ENCODE measurements around the gene TNFRSF14.

The TNFRSF14 gene

DNA sequence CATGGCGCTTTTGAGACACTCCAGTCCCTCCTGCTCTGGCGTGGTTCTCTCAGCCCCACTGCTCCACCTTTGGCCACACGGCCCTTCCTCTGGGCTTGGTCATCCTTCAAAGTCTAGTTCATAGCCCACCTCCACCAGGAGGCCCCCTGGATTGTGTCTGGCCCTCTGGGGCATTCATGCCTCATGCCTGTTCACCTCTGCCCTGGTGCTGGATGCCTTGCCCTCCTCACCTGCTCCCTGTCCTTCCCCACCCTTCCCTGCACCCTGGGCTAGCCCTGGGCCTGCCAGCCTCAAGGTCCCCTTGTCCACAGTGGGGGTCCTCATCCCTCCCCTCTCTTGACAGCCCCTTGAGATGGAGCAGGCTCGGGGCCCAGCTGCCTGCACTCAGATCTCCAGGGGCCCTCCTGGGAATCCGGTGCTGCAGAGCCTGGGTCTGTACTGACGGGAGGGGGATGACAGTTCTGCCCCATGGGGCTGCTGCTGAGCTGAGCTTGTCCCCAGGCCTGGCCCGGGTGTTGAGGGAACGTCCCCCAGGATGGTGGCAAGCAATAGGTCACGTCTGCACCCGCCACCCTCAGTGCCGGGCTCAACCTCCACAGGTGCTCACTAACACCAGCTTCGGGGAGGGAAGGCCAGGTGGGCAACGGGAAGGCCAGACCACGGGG lies 48.8 kb downstream of the TNFRSF14 start:
- no peak for DNase-seq

DNA sequence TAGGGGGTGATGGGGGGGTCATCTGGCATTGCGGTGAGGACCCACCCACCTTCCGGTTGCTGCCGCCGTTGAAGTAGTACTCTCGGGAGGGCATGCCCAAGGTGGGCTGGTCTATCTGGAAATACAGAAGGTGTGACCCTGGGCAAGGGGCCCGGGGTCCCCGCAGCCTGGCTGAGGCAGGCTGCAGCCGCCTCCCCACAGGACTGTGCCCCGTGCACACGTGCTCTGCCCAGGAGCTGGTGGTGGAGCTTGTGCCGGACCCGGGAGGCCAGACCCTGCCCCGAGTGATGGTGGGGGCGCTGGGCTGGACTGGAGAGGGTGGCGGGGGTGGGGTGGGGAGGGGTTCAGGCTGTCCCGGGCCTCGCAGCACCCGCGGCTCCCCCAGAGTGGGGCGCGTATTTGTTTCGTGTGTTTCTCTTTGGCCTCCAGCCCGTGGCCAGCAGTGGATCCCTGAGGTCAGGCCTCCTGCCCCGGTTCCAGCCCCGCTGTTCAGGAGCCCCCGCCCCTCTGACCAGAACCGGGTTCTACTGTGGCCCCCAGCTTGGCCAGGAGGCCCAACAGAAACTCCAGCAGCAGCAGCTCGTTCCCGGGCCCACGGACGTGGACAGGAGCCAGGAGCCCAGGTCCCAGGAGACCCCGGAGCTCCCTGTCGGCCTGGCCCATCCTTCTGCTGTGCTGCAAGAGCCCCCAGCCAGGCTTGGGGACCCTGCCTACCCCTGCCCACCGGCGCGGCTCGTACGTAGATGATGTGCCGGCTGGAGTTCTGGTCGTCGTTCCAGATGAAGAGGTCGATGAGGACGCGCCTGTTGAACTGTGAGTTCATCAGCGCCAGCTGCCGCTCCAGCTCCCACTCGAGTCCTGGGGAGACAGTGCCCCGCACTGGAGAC lies 49.6 kb downstream of the TNFRSF14 start:
- DNase-seq = no peak

DNA sequence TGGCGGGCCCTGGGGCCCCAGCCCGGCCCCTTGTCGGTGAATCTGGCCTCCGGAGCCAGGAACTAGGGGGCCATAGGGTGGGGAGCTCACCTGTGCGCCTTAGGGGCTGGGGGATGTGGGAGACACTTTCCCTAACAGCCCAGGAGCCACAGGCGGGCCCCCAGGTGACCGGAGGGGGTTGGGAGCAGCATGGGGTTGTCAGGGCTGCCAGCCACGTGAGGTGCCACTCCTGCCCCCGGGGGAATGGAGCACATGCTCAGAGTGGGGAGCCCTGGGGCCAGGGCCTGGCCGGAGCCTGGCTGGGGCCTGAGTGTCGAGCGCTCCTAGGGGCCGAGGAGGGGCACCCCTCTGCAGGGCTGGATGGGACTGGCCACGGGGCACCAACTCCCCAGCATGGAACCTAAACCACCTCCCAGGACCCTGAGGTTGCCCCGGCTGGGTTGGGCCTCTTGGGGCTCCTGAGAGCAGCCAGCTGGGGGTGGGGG lies 50.3 kb downstream of the TNFRSF14 start:
- DNase-seq = no peak

DNA sequence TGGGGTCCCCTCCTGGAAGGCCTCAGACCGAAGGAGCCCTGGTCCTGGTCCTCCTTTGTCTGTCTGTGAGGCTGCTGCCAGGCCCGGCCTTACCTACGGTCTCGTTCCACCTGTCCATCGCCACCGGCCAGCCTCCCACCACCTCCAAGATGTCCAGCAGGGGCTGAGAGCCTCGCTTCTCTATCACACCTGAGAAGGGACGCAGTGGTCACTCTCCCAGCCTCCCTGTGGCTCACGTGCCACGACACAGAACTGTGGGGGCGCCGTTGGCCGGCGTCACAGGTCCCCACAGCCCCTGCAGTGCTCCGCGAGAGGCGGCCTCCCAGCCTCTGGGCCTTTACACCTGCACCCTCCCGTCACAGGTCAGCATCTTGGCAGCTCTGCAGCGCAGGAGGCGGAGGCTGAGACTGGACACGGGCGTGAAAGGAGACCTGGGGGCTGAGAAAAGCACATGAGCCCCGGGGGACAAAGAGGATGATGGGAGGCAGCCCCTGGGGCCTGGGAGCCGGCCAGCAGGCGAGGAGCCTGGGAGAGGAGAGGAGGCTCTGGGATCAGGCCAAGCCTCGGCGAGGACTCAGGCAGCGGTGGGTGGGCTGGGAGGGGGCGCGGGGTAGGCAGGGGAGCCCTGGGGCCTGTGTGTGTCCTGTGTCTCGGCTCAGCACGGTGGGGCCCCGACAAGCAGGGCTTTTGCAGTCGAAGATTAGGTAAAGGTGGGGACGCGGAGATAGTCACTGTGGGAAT lies 50.9 kb downstream of the TNFRSF14 start:
- no peak for DNase-seq

DNA sequence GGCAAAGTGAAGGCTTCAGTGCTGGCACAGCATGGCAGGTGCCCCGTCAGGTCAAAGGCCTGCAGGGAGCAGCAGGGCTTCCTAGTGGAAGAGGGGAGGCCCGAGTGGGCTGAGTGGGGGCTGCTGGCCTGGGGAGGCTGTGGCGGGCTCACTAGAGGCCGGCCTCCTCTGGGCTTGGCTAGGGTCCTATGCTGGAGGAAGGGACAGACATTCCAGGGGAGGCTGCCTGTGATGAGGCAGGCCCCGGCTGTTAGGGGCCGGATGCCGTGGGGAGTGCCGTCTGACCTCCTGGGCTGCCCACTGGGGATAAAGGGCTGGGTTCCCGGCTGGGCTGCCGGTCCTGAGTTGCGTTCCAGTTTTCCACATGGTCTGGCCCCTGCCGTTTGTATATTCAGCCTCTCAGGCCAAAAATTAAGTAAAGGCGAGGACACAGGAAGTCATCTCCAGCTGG lies 51.5 kb downstream of the TNFRSF14 start:
- DNase-seq = no peak

DNA sequence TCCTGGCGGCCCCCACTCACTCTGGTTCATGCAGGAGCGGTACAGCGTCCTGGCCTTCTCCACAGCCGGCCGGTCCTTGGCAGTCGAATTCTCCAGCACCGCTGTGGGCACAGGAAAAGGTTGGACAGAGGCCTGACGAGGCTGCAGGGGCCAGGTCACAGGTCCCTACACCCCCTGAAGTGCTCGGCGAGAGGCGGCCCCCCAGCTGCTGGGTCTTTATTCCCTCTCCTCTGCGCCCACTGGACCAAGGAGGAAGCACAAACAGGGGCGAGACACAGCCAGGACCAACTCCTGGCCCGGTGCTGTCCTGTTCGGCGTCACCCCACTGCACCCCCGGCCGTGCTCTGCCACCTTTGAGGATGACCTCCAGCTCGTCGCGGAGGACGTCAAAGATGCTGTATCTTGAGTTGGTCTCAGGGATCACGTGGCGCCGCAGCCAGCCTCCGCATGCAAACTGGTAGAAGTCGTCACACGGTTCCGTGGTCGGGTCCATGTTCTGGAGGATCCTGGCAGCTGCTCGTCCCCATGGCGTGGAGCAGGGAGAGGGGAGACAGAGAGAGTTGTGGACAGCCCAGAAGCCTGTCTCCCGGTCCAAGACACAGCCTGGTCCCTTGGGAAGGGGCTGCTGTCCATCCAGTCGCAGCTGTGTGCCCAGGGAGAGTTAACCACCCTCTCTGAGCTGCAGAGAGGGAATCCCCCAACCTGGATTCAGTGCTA lies 53.3 kb downstream of the TNFRSF14 start:
- DNase-seq = no peak

DNA sequence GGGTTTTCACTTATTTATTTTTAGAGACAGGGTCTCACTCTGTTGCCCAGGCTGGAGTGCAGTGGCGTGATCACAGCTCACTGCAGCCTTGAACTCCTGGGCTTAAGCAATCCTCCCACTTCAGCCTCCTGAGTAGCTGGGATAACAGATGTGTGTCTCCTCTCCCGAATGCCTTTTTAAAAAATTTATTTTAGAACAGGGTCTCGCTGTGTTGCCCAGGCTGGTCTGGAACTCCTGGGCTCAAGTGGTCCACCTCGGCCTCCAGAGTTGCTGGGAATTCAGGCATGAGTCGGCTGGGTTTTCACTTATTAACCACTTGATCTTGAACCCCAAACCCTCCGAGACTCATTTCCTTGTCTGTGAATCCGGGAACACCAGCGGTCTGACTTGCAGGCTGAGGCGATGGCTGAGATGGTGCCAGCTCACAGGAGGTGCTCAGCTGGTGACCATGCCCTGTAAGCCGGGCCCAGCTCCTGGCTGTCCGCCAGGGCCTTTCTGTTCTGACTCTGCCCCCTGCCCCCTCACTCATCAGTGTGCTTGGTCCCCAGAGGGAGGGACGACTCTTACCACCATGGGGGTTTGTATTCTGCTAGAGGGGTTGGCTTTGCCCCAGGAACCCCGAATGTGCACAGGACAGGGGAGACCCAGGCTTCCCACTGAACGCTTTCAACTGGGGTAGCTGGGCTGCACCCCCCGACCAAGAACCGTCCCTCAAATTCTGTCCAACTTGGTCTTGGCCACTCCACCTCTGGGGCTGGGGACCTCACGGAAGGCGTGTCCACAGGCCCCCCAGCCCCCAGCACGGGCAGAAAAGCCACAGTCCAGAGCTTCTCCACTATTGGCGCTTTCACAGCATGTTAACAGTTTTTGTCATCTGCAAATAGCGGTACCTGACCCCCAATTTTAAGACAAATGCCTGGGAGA lies 54.1 kb downstream of the TNFRSF14 start:
- no peak for DNase-seq

DNA sequence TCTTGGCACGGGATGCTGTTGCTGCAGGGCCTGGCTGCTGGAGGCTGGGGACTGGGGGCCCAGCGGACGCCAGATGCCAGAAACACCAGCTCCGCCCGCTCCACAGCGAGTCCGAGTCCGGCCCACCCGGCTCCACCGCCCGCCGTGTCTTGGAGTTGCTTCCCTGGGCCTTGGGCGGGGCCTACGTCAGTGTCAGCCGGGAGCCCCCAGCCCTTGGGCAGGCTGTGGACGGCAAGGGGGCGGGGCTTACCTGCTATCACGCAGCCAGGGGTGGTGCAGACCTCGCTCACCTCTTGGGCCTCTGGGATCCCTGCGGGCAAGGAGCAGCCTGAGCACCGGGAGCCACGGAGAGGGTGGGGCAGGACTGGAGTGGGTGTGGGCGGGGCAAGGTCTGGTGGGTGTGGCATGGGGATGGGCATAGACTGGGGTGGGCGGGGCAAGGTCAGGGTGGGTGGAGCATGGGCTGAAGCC lies 54.9 kb downstream of the TNFRSF14 start:
- no peak for DNase-seq

DNA sequence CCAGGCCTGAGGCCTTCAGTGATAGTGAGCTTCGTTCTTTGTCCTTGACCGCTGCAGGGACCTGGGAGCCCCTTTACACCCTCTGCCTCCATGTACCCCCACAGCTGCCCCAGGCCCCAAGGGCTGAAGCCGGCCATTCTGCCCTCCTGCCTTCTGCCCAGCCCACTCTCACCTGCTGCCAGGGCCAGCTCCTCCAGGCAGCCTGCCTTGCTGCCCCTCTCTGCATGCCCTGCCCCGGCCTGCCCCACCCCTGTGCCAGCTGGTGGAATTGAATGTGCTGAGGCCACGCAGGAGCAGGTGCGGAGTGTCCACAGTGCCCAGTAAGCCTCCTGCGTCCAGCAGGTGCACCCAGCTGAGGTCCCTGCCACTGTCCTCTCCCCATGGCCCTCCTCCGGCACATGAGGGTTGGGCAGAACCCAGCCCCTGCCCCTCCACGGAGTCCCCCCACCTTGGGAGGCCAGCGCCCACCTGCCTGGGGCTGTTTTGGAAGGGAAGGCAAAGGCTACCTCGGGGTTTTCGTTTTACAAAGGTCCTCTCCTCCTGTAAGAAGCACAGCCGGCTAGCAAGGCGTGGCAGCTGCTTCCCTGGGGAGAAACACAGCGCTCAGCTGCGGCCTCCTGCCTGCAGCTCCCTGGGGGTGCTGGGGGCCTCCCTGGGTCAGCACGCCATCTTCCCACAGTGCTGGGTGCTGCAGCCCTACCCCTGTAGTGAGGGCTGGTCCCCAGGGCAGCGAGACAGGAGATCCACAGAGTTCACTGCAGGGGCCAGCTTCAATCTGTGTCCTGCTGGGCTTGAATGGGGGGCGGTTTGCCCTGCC lies 55.7 kb downstream of the TNFRSF14 start:
- no peak for DNase-seq

DNA sequence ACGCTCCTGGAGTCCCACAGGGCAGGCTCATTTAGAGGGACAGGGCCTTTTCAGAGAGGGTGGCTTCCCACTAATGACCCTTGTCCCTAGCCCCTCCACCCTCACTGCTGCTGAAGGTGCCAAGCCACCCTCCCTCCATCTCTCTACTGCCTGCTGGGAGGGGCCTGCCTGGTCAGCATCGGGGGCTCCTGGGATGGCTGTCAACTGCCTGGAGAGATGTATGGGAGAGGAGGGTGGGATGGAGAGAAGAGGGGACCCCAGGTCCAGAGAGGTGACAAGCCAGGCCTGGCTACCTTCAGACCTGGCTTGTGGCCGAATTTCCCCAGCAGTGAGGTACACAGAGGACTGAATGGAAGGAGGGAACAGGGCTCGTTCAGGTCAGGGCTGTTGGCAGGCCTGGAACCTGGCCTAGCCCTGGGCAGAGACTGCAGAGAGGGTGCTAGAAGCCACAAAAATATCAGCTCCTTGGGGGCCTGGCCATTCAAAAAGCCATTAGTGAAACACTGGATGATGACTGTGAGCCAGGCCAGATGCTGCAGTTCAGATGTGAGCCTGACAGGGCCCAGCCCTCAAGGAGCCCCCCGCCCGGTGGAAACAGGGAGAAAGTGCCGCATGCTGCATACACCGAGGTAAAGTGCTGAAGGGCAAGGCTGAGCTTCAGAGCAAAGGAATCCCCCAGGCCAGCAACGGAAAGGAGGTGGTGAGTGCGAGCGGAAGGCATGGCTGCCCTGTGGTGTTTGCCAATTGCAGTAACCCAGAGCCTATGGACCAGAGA lies 56.6 kb downstream of the TNFRSF14 start:
- no peak for DNase-seq

Data from activated CD8-positive, alpha-beta memory T cell treated with anti-CD3 and anti-CD28 coated beads, Interleukin-2, amount 50 U/mL, for 48 hours (primary cell).